GM12892 (cell line): ENCODE results near the gene HSPBP1.

Experiments used
- POLR2A ChIP-seq: IDR thresholded peaks from 2 replicates; pipeline ENCODE4 v1.6.1; 2011; ENCODE audit warnings: low read depth, low read length, control low read depth
- POLR2AphosphoS5 ChIP-seq: IDR thresholded peaks from 2 replicates; pipeline ENCODE4 v1.6.1; 2011; ENCODE audit warnings: low read depth, low read length, control low read depth
- TAF1 ChIP-seq: IDR thresholded peaks from 2 replicates; pipeline ENCODE4 v1.6.1; 2011; ENCODE audit warnings: low read depth, mild to moderate bottlenecking, control low read depth, low read length, borderline replicate concordance

- TF ChIP-seq POLR2AphosphoS5 (no peak), TAF1 (no peak), POLR2A (no peak; the same call in 1 of the 2 replicates)
These were observed 24.1 kb downstream of the HSPBP1 start for GRCh38 chr19:55255618-55256423.
